ENCODE results near the gene DNALI1. TPM values are rescaled to one million over a fixed set of nuclear protein-coding genes. Genes with fewer than 3 reads are reported as not detected.

Gene DNALI1
- polyA plus RNA-seq, 1 donor from 2014 or later, result 33.5 TPM

DNA sequence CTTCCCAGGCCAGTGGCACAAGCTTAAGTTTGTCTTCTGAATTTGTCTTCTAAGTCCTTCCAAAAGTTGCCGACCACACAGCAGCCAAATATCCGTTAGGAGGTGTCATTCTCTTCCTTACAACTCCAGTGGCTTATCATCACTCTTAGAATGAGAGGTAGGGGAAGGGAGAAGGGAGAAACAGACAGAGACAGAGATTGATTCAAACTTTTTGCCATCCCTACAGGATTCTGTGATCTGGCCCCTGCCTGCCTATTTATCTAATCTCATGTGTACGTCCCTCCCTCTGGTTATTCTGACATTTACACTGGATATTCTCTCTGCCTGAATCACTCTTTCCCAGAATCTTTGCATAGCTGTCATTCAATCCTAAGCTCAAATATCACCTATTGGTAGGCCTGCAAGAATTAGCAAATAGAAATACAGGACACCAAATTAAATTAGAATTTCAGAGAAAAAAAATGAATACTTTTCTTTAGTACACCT, 39.5 kb downstream of the DNALI1 start:
- Histone ChIP-seq H3K9ac (ENCODE audit: low read length) (peak overlapping the region; percentile 62), H3K4me2 (ENCODE audit: low read length) (peak overlapping the region; percentile 90), H3K9me2 (ENCODE audit: insufficient read depth, low read length) (no peaks in the 10 kb centered on the region), H3K9me3 (ENCODE audit: low read length) (no peaks in the 10 kb centered on the region), H2AFZ (ENCODE audit: low read depth, low read length) (peak overlapping the region; percentile 90), H3K4me3 (ENCODE audit: low read length) (peak overlapping the region; percentile 76), H3K27me3 (ENCODE audit: insufficient read depth, low read depth, low read length) (no peaks in the 10 kb centered on the region), H3K27ac (ENCODE audit: low read length) (peak overlapping the region; percentile 44), H4K20me1 (ENCODE audit: insufficient read depth) (no peaks in the 10 kb centered on the region), H3K36me3 (ENCODE audit: insufficient read depth, low read length) (no peaks in the 10 kb centered on the region), H3K79me2 (replicated peaks; ENCODE audit: insufficient read depth, low read length) (peaks cover 25% of the 10 kb centered on the region), H3F3A (ENCODE audit: insufficient read depth, low read length, poor library complexity, severe bottlenecking) (no peaks in the 10 kb centered on the region)
- TF ChIP-seq EZH2 (IDR thresholded peaks at IDR 0.05; ENCODE audit: borderline replicate concordance, insufficient read depth, low read length, poor library complexity, severe bottlenecking) (no peak), CTCF (IDR thresholded peaks at IDR 0.05; ENCODE audit: poor library complexity, severe bottlenecking) (peak; percentile 2)

- Histone ChIP-seq H4K20me1 (ENCODE audit: insufficient read depth) (no peaks in the 10 kb centered on the region), H3K9ac (ENCODE audit: low read length) (no peak overlapping the region), H3K27me3 (ENCODE audit: insufficient read depth, low read depth, low read length) (no peaks in the 10 kb centered on the region), H3K4me3 (ENCODE audit: low read length) (no peak overlapping the region), H3F3A (ENCODE audit: insufficient read depth, low read length, poor library complexity, severe bottlenecking) (no peaks in the 10 kb centered on the region), H3K36me3 (ENCODE audit: insufficient read depth, low read length) (no peaks in the 10 kb centered on the region), H3K27ac (ENCODE audit: low read length) (no peak overlapping the region), H3K4me2 (ENCODE audit: low read length) (no peak overlapping the region), H3K9me2 (ENCODE audit: insufficient read depth, low read length) (no peaks in the 10 kb centered on the region), H3K9me3 (ENCODE audit: low read length) (no peaks in the 10 kb centered on the region), H2AFZ (ENCODE audit: low read depth, low read length) (no peak overlapping the region), H3K79me2 (replicated peaks; ENCODE audit: insufficient read depth, low read length) (peaks cover 7% of the 10 kb centered on the region)
- no peak for TF ChIP-seq EP300 (conservative IDR thresholded peaks at IDR 0.05; ENCODE audit: poor library complexity, severe bottlenecking)
- TF ChIP-seq CTCF (IDR thresholded peaks at IDR 0.05; ENCODE audit: poor library complexity, severe bottlenecking), result no peak
- no peak for TF ChIP-seq EZH2 (IDR thresholded peaks at IDR 0.05; ENCODE audit: borderline replicate concordance, insufficient read depth, low read length, poor library complexity, severe bottlenecking)
- no peak for TF ChIP-seq SMC3 (conservative IDR thresholded peaks at IDR 0.05; ENCODE audit: poor library complexity)
- TF ChIP-seq TAF1 (IDR thresholded peaks at IDR 0.05; ENCODE audit: low read depth), result no peak
- TF ChIP-seq POLR2AphosphoS5 (IDR thresholded peaks at IDR 0.05), result no peak
- no peak for TF ChIP-seq MXI1 (conservative IDR thresholded peaks at IDR 0.05; ENCODE audit: poor library complexity, severe bottlenecking)
- TF ChIP-seq, protein P1, sequence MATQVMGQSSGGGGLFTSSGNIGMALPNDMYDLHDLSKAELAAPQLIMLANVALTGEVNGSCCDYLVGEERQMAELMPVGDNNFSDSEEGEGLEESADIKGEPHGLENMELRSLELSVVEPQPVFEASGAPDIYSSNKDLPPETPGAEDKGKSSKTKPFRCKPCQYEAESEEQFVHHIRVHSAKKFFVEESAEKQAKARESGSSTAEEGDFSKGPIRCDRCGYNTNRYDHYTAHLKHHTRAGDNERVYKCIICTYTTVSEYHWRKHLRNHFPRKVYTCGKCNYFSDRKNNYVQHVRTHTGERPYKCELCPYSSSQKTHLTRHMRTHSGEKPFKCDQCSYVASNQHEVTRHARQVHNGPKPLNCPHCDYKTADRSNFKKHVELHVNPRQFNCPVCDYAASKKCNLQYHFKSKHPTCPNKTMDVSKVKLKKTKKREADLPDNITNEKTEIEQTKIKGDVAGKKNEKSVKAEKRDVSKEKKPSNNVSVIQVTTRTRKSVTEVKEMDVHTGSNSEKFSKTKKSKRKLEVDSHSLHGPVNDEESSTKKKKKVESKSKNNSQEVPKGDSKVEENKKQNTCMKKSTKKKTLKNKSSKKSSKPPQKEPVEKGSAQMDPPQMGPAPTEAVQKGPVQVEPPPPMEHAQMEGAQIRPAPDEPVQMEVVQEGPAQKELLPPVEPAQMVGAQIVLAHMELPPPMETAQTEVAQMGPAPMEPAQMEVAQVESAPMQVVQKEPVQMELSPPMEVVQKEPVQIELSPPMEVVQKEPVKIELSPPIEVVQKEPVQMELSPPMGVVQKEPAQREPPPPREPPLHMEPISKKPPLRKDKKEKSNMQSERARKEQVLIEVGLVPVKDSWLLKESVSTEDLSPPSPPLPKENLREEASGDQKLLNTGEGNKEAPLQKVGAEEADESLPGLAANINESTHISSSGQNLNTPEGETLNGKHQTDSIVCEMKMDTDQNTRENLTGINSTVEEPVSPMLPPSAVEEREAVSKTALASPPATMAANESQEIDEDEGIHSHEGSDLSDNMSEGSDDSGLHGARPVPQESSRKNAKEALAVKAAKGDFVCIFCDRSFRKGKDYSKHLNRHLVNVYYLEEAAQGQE (IDR thresholded peaks at IDR 0.05; ENCODE audit: borderline replicate concordance), result no peak
- TF ChIP-seq RAD21 (conservative IDR thresholded peaks at IDR 0.05), result no peak
Observed at GRCh38 chr1:37599940-37600339, 43.2 kb downstream of the DNALI1 start.

Data from neural cell (in vitro differentiated cells).